Liver (tissue), 3 donors: ENCODE data around the gene FAH.

Experiments
- SP1 ChIP-seq: IDR thresholded peaks from 2 replicates; pipeline ENCODE4 v1.6.1; 2018; ENCODE audit warnings: antibody characterized with exemption, mild to moderate bottlenecking
- TF ChIP-seq, protein P1 (sequence below): fragments of 150-350 bp; IDR thresholded peaks from 2 replicates; pipeline ENCODE4 v1.5.1; 2017; ENCODE audit warnings: improper control_type of control experiment, low read depth, low read length; ENCODE audit not compliant: missing input control
- donor health status: healthy.
- donor health status: healthy.

DNA sequence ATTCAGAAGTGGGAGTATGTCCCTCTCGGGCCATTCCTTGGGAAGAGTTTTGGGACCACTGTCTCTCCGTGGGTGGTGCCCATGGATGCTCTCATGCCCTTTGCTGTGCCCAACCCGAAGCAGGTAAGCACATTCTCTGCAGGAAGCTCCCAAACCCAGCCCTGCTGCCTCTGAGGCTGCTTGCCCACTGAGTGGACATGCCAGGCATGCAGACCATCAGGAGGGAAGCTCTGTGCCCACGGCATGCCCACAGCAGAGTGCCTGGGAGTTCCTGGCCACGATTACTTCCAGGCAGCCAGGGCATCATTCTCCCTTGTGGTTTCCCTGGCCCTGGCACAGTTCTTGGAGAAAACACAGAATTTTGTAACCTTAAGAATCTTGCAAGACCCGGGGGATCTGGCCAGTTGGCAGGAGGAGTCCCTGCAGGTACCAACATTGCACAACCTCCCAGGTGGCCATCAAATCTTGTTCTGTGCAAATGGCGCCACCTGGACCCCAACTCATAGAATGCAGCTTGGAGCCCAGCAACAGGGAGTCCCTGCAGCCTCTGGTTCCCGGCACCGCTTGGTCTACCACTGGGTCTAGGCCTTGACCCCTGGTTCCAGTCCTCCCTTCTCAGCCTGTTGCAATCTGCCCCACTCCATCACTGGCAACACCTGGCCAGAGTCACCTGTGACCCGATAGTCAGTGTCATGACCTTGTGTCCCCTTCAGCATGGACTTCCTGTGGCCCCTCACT lies 20.4 kb downstream of the FAH start:
- TF ChIP-seq, protein P1, sequence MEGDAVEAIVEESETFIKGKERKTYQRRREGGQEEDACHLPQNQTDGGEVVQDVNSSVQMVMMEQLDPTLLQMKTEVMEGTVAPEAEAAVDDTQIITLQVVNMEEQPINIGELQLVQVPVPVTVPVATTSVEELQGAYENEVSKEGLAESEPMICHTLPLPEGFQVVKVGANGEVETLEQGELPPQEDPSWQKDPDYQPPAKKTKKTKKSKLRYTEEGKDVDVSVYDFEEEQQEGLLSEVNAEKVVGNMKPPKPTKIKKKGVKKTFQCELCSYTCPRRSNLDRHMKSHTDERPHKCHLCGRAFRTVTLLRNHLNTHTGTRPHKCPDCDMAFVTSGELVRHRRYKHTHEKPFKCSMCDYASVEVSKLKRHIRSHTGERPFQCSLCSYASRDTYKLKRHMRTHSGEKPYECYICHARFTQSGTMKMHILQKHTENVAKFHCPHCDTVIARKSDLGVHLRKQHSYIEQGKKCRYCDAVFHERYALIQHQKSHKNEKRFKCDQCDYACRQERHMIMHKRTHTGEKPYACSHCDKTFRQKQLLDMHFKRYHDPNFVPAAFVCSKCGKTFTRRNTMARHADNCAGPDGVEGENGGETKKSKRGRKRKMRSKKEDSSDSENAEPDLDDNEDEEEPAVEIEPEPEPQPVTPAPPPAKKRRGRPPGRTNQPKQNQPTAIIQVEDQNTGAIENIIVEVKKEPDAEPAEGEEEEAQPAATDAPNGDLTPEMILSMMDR: peak; percentile 90
- peak; percentile 46 for TF ChIP-seq SP1
